Upper lobe of right lung (tissue), 1 donor: ENCODE results near the gene TMTC4. TPM values are rescaled to one million over a fixed set of nuclear protein-coding genes. Genes with fewer than 3 reads are reported as not detected.

ENCODE experiments used
- ATAC-seq: fragments of 200-7000 bp; cut with Tn5 transposase; one replicate; pipeline ENCODE4 v1.9.1; 2020; ENCODE audit warnings: mild to moderate bottlenecking, moderate library complexity
- DNase-seq: peaks from one replicate; pipeline ENCODE4 v3.0.0-alpha.2; 2020
- H3K27ac ChIP-seq: fragments of 200-600 bp; one replicate; pipeline ENCODE4 v1.8.0; 2022
- H3K27me3 ChIP-seq: fragments of 200-600 bp; one replicate; pipeline ENCODE4 v1.8.0; 2022; ENCODE audit warnings: mild to moderate bottlenecking
- H3K36me3 ChIP-seq: fragments of 200-600 bp; one replicate; pipeline ENCODE4 v1.8.0; 2022
- H3K4me1 ChIP-seq: fragments of 200-600 bp; one replicate; pipeline ENCODE4 v1.8.0; 2022
- H3K4me3 ChIP-seq: fragments of 200-600 bp; one replicate; pipeline ENCODE4 v1.8.0; 2022; ENCODE audit warnings: mild to moderate bottlenecking
- H3K9me3 ChIP-seq: fragments of 200-600 bp; one replicate; pipeline ENCODE4 v1.8.0; 2022
- CTCF ChIP-seq: fragments of 200-600 bp; IDR thresholded peaks from one replicate; pipeline ENCODE4 v1.8.0; 2022; ENCODE audit warnings: antibody characterized with exemption
- intact Hi-C: fragments of 100-400 bp; cut with DNase I; formaldehyde crosslinking; loops from one replicate; pipeline ENCODE4 v1.11.0; 2022
- total RNA-seq: library from RNA; stranded (reverse); fragmentation: NEBNext Ultra II Directional; extraction: Animal tissue kit (Norgen Biotek cat#: 25700); gene quantifications from one replicate; pipeline ENCODE4 v1.2.1, GENCODE V29; 2021
- donor health status: DM: no; HTN: yes; CAD: no; lungs with severe emphysema.

Gene TMTC4
- total RNA-seq, 1 donor from 2014 or later, result 17.5 TPM

- no peak overlapping the region for H3K4me3 ChIP-seq
- no peaks in the 10 kb centered on the region for H3K27me3 ChIP-seq
- no peak overlapping the region for H3K27ac ChIP-seq
- no peaks in the 10 kb centered on the region for H3K9me3 ChIP-seq
- no peak for DNase-seq
- no peaks in the 10 kb centered on the region for H3K4me1 ChIP-seq
- H3K36me3 ChIP-seq, result peaks cover 14% of the 10 kb centered on the region
- no peak for TF ChIP-seq CTCF
- intact Hi-C loops, result no loop called here
- ATAC-seq, result no peak
These were observed 66.1 kb downstream of the TMTC4 start for GRCh38 chr13:100608489-100608888.

- Histone ChIP-seq H3K27ac (no peak overlapping the region), H3K4me3 (no peak overlapping the region), H3K36me3 (peaks cover 7% of the 10 kb centered on the region), H3K4me1 (no peaks in the 10 kb centered on the region), H3K9me3 (no peaks in the 10 kb centered on the region), H3K27me3 (no peaks in the 10 kb centered on the region)
- no peak for TF ChIP-seq CTCF
- DNase-seq (no peak), ATAC-seq (peak; percentile 30)
- intact Hi-C loops, result no loop called here
These were observed 69.5 kb downstream of the TMTC4 start for GRCh38 chr13:100604918-100605710.

- intact Hi-C loops, result no loop called here
- Histone ChIP-seq H3K27me3 (no peaks in the 10 kb centered on the region), H3K4me3 (no peak overlapping the region), H3K36me3 (peaks cover 7% of the 10 kb centered on the region), H3K27ac (no peak overlapping the region), H3K9me3 (no peaks in the 10 kb centered on the region), H3K4me1 (no peaks in the 10 kb centered on the region)
- ATAC-seq (no peak), DNase-seq (no peak)
- TF ChIP-seq CTCF, result no peak
These were observed 72.0 kb downstream of the TMTC4 start for GRCh38 chr13:100602493-100603111.

GRCh38 chr13:100601716-100602115 is 72.9 kb downstream of the TMTC4 start:
- no peak for ATAC-seq
- intact Hi-C loops, result no loop called here
- no peaks in the 10 kb centered on the region for H3K9me3 ChIP-seq
- no peak for DNase-seq
- H3K4me1 ChIP-seq, result no peaks in the 10 kb centered on the region
- H3K4me3 ChIP-seq, result no peak overlapping the region
- H3K27me3 ChIP-seq, result no peaks in the 10 kb centered on the region
- no peak overlapping the region for H3K27ac ChIP-seq
- TF ChIP-seq CTCF, result no peak
- peaks cover 7% of the 10 kb centered on the region for H3K36me3 ChIP-seq

GRCh38 chr13:100600915-100601314 is 73.7 kb downstream of the TMTC4 start:
- Histone ChIP-seq H3K4me1 (no peaks in the 10 kb centered on the region), H3K27me3 (no peaks in the 10 kb centered on the region), H3K36me3 (peaks cover 7% of the 10 kb centered on the region), H3K27ac (no peak overlapping the region), H3K9me3 (no peaks in the 10 kb centered on the region), H3K4me3 (no peak overlapping the region)
- ATAC-seq, result no peak
- no peak for DNase-seq
- TF ChIP-seq CTCF, result no peak
- intact Hi-C loops, result no loop called here
